GM21717 (cell line): Measurements from ENCODE around the gene PLCB4.

Experiments used
- ATAC-seq: cut with Tn5 transposase; IDR thresholded peaks from one replicate; pipeline ENCODE4 v1.9.1; 2021; ENCODE audit warnings: mild to moderate bottlenecking, moderate library complexity; ENCODE audit not compliant: unreplicated experiment

PLCB4 gene

GRCh38 chr20:9478771-9479170 is 409.9 kb downstream of the PLCB4 start:
- ATAC-seq: no peak

- no peak for ATAC-seq
Measured at GRCh38 chr20:9480066-9480465, 411.2 kb downstream of the PLCB4 start.

DNA sequence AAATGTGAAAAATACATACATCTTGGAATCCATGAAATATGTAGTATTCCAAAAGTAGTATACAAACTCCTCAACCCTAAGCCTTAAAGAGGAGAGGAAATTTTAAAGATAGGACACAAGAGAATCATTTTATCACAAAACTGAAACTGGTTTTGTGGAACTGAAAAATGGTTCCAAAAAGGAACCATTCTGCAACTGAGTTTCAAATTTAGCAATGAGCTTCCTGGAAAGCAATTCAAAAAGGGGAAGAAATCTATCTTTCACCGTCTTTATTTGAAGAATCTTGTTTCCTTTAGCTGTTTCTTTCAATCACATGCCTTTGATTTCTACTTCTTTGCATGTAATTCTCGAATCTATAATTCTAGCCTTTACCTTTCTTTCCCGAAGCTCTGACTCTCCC is 413.3 kb downstream of the PLCB4 start:
- ATAC-seq: no peak

- no peak for ATAC-seq
Measured at GRCh38 chr20:9483131-9483530, 414.2 kb downstream of the PLCB4 start.

DNA sequence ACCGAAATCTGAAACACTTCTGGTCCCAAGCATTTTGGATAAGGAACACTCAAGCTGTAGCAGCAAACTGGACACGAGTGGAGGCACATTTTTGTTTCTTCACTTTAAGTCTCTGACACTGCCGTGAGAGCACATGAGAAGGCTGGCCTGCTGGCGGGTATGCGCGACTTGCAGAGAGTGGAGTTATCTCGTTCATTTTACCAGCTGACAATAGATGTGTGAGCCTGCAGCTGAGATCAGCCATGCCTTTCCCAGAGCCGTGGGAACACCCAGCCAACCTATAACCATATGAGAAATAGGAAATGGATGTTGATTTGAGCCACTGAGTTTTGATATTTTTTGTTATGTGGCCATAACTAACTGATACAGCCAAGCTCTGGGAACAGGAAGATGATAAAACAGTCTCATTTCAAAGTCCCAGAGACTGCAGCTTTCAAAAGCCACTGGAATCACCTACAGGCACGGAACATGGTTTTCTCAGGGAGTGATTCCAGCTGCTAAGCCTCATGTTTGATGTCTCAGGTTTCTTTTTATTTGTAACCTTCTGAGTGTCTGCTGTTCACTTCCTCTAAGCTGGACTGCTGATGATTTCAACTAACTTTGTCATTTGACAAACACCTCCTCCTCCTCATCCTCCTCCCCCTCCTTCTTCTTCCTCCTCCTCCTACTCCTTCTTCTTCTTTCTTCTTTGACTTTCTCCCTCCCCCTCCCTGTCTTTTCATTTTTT is 416.9 kb downstream of the PLCB4 start:
- no peak for ATAC-seq

GRCh38 chr20:9487231-9487630 is 418.3 kb downstream of the PLCB4 start:
- no peak for ATAC-seq

DNA sequence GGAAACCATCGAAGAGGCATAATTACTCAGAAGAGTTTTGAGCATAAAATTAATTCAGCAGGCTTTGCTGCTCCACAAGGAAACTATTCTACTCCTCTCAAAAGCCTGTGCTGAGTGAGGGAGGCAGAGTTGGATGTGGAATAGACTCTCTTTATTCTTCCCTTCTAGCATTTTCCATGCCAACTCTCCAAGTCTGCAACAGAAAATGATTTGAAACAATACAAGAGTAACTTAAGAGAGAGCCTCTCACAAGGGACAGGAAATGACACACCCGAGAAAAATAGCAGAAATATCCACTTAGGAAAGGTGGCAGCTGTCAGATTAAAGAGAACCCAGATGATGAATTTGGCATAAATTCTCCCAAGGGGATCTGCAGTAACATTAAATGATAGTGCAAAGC is 419.2 kb downstream of the PLCB4 start:
- no peak for ATAC-seq

- ATAC-seq: no peak
Measured at GRCh38 chr20:9490161-9490560, 421.3 kb downstream of the PLCB4 start.

DNA sequence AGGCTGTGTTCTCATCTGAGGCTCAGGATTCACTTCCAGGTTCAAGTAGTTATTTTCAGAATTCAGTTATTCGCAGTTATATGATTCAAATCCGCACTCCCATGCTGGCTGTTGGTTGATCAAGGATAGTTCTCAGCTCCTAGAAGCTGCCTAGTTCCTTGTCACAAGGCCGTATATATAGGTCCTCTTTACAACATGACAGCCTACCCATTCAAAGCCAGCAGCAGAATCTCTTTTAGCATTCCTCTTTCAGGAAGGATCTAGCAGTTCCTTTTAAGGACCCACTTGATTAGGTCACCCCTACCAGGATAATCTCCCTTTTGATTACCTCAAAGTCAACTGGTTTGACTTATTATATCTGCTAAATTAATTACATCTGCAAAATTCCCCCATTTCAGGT is 421.7 kb downstream of the PLCB4 start:
- ATAC-seq: no peak

DNA sequence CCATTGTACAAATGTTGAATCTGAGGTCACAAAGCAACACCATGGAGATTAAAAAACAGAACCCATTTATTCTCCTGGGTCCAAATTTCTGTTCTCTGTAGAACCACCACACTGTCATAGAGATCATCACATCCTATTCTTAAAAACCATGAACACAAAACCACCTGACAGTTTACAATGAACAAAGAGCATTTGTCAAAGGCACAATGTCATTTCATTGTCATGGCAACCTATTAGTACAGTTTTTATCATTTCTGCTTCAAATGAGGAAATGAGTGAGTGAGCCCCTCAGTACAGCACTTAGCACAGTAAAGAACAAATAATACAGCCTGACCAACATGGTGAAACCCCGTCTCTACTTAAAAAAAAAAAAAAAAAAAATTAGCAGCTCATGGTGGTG is 422.4 kb downstream of the PLCB4 start:
- ATAC-seq: no peak

GRCh38 chr20:9492067-9492466 is 423.2 kb downstream of the PLCB4 start:
- ATAC-seq: no peak

GRCh38 chr20:9493803-9494202 is 424.9 kb downstream of the PLCB4 start:
- no peak for ATAC-seq

DNA sequence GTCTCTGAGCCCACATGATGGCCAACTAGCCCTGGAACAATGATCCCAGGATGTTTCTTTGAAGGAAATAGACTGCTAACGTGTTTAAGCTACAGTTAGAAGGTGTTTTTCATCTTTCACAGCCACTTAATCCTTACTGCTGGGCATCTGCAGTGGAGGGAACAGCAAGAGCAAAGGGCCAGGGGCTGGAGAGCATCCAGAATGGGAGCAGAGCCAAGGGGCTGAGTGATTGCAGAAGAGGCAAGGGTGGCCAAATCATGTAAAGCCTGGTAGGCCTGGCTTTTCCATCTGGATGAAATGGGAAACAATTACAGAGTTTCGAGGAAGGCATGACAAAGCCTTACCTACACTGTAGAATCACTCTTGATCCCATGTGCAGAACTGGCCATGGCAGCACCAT is 426.8 kb downstream of the PLCB4 start:
- ATAC-seq: no peak

DNA sequence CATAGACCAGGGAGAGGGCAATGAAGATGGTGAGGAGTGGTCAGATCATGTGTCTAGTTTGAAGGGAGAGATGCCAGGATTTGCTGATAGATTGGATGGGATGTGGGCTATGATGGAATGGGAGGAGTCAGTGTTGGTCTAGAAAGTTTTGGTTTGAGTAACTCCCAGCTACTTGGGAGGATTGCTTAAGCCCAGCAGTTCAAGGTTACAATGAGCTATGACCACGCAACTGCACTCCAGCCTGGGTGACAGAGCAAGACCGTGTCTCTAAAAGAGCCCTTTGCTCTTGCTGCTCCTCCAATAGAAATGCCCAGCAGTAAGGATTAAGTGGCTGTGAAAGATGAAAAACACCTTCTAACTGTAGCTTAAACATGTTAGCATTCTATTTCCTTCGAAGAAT is 427.3 kb downstream of the PLCB4 start:
- no peak for ATAC-seq

- ATAC-seq: no peak
Measured at GRCh38 chr20:9498322-9498721, 429.4 kb downstream of the PLCB4 start.

- no peak for ATAC-seq
Measured at GRCh38 chr20:9499126-9499899, 430.4 kb downstream of the PLCB4 start.

- ATAC-seq: peak; percentile 76
Measured at GRCh38 chr20:9500121-9500520, 431.2 kb downstream of the PLCB4 start.

GRCh38 chr20:9501473-9501872 is 432.6 kb downstream of the PLCB4 start:
- ATAC-seq: no peak

- no peak for ATAC-seq
Measured at GRCh38 chr20:9503526-9504245, 434.8 kb downstream of the PLCB4 start.

DNA sequence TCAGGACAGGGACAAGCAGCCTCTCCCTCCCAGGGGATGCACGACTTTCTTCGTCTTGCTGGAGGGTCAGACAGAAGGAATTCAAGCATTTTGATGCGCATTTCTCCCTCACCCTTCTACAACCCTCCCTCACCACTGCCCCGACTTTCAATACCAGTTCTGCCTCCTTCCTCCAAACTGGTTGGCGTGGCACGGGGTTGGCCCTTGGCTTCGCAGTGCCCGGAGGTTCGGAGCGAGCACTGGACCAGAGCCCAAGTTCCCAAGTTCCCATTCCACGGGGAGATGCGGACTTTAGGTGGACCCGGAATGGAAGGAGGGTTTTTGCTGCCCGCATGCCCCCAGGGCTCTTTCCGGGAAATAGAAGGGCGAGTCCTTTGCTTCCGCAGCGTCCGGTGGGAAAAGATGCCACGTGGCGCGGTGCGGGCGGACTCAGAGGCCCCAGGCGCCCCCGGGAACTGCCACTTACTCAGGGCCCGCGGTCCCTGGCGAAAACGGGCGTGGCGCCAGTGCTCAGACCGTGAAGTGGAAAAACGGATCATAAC is 437.5 kb downstream of the PLCB4 start:
- no peak for ATAC-seq

- ATAC-seq: no peak
Measured at GRCh38 chr20:9506964-9507369, 438.1 kb downstream of the PLCB4 start.
